PC-3 (cell line): Measurements from ENCODE around the gene PPP1R3F.

Experiments
- CTCF ChIP-seq: fragments of 300-600 bp; sonication (generic); conservative IDR thresholded peaks from 2 replicates; pipeline ENCODE4 v1.5.1; 2017; ENCODE audit warnings: antibody characterized with exemption, low read depth, mild to moderate bottlenecking, low read length
- EZH2 ChIP-seq: fragments of 300-600 bp; sonication (generic); IDR thresholded peaks from one replicate; pipeline ENCODE4 v1.6.1; 2017; ENCODE audit warnings: antibody characterized with exemption, mild to moderate bottlenecking, low read length; ENCODE audit not compliant: unreplicated experiment
- EZH2phosphoT487 ChIP-seq: fragments of 300-600 bp; sonication (generic); IDR thresholded peaks from 2 replicates; pipeline ENCODE4 v1.6.1; 2018; ENCODE audit warnings: mild to moderate bottlenecking, antibody characterized with exemption, low read length, borderline replicate concordance

GRCh38 chrX:49278081-49278480 lies 8.5 kb downstream of the PPP1R3F start:
- no peak for TF ChIP-seq CTCF
- TF ChIP-seq EZH2, result no peak
- no peak for TF ChIP-seq EZH2phosphoT487
